Measurements from ENCODE around the gene CACNA1B.

The CACNA1B gene

DNA sequence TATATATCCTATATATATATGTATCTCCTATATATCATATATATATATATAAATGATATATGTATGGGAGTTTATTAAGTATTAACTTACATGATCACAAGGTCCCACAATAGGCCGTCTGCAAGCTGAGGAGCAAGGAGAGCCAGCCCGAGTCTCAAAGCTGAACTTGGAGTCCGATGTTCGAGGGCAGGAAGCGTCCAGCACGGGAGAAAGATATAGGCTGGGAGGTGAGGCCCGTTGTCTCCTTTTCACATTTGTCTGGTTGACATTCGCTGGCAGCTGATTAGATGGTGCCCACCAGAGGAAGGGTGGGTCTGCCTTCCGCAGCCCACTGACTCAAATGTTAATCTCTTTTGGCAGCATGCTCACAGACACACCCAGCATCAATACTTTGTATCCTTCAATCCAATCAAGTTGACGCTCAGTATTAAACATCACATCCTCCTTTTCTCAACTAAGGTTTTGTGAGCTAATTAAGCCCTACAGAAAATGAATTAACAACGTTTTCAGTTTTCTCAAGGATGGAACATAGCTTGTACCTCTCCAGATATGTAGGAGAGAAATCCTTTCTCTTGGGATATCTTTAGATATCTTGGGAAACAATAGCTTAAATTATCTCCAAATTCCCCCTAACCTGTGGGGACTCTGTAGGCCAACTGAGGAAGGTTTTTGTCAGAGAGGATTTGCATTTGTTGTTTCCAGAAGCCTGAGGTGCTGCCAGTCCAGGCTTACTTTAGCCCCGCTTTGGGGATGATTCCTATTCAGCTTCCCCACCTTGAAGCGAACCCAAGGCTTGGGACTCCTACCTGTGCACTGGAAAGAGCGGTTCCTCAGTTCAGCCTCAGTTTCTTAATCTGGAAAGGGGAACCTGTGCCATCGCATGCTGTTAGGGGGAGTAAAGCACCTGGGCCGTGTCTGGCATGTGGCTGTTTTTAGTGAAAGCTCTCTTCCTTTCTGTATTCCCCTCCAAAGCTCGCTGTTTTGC is 163.2 kb downstream of the CACNA1B start:
- DNase-seq (ENCODE audit: low read depth in 2 of 2), result no peak

DNA sequence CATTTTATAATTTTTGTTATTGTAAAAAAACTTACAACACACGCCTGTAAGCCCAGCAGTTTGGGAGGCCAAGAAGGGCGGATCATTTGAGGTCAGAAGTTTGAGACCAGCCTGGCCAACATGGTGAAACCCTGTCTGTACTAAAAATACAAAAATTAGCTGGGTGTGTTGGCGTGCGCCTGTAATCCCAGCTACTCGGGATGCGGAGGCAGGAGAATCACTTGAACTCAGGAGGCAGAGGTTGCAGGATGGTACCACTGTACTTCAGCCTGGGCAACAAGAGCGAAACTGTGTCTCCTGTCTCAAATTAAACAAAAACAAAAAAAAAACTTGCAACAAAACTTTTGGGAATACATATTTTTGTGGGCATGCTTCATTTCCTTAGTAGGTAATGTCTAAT is 164.6 kb downstream of the CACNA1B start:
- no peak for DNase-seq (ENCODE audit: low read depth in 2 of 2)

DNA sequence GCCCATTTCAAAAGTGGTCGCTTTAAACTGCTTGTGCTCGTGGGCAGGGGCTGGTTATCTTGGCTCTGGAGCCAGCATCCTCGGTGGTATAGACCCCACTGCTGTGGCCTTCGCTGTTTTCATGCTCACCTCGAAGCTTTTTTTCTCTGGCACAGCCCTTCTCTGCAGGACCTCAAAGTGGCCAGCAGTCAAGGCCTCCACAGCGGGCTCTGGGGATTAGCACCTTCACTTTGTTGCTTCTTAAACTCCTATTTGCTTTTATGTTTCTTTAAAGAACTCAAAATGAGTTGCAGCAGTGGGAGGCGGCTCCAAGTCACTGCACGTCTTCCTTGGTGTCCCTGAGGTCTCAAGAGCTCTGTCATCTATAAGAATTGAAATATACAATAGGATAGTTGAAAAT is 165.1 kb downstream of the CACNA1B start:
- DNase-seq (ENCODE audit: low read depth in 2 of 2), result no peak

DNA sequence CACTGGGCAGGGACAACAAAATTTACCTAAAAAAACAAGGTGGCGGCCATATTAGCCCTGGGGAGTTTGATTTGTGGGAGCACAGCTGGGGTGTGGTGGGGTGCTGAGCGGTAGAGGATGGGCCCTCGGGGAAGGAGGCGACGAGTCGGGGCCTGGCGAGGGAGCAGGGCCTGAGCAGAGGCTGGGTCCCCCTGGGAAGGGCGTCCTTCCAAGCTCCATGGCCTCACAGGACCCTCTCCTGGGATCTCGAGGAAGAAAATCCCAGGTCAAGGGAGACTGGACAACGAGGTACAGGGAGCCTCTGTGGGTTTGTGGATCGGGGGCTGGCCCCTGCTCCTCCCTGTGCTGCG is 165.5 kb downstream of the CACNA1B start:
- DNase-seq (ENCODE audit: low read depth in 2 of 2), result no peak

DNA sequence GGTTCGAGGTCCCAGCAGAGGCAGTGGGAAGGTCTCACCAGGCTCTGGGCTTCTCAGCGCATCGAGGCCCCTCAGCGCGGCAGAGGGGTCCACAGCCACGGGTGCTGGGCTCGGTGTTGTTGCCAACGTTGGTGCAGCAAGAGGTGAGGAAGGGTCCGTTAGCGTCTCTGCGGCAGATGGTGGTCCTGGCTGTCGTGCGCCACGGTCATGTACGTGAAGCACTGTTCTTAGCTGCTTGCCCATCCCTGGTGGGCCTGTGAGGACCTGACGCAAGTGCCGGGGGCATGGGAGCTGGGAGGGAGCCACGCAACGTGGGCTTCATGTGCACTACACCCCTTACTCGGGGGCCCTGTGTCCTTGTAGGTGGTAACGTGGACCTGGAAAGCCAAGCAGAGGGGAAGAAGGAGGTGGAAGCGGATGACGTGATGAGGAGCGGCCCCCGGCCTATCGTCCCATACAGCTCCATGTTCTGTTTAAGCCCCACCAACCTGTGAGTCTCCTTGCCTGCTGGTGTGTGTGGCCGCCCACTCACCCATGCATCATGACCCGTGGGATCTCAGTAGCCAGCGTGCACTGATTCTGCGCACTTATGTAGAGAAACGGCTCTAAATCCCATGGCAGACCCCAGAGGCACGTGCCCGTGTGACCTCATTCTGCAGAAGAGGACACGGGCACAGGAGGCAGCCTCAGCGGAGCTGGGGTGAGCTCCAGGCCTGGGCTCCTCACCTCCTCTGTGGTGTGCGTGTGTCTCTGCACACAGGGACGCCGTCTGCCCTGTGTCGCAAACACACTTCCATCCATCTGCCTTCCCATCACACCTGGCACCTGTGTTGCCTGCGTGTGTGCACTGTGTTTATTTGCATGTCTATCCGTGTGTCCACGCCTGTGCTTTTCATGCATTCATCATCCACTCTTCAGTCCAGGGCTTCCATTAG is 166.1 kb downstream of the CACNA1B start:
- DNase-seq (ENCODE audit: low read depth in 2 of 2), result no peak

DNA sequence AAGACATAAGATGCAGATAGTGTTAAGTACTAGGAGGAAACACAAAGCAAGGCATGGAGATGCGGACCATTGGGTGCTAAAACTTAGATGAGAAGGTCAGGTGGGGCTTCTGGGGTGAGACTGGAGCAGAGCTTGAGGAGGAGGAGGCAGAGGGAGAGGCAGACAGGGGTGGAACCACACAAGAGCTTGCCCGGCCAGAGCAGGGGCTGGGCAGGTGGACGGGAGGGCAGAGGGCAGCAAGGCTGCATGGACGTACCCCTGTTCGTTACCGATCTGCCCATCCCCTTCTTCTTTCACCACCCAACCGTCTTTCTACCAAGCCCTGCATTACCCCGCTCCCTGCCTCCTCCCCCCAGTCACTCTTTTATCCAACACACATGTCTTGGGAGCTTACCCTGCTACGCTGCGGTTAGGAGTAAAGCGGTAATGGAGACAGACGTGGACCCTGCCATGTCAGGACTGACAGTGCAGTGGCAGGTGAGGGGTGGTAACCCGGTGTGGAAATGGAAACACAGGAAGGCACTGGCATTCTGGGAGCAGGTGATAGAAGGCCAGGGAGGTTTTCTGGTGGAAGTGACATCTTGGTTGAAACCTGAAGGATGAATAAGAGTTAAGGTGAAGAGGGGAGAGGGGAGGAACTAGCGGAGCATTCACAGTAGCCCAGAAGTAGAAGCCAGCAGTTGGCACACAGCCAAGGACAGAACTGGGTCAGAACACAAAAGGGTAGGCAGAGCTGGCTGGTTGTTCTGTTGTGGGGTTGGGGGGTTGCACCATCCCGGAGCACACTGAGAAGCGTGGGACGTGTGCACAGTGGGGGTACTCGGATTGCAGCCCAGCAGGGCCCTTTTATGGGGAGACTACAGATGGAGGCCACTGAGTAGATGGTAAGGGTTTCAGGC is 167.2 kb downstream of the CACNA1B start:
- no peak for DNase-seq (ENCODE audit: low read depth in 2 of 2)

DNA sequence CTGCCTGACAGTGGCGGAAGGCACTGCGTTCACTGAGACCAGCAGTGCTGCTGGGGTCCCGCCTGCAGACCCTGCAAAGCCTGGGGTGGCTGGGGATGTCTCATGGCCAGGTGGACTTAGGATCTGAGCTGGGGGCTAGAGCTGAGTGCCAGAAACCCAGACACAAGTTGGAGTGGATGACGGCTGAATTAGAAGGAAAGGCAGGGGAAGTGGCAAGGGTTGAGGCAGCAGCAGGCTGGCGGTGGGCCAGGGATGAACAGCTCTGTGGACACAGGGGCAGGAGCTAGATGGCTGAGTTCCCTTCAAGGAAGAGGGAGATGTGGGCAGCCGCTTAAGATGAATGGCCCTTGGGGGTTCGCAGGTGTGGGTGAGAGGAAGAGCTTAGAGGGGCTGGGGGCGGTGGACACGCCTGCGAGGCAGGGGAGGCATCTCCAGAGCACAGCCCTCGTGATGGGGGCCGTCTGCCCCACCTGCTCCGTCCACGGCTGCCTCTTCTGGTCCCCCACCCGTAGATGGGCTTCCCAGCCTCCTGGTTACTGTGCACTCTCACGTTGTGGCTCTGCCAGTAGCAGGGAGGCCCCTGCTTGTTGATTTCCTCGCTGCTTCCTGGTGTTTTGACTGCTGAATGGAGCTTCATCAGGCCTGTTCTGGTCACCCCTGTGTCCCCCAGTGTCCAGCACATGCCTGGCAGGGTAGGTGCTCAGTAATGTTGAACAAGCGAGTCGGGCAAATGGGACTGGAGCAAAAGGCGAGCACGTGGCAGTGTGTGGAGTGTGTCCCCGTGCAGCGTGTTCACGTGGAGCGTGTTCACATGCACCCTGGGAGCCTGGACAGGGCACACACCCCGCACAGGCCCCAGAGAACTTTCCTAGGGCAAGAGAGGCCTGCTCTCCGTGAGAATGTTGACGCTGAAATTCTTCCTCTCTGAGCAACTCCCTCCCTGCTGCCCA is 168.2 kb downstream of the CACNA1B start:
- DNase-seq (ENCODE audit: low read depth in 2 of 2), result no peak

DNA sequence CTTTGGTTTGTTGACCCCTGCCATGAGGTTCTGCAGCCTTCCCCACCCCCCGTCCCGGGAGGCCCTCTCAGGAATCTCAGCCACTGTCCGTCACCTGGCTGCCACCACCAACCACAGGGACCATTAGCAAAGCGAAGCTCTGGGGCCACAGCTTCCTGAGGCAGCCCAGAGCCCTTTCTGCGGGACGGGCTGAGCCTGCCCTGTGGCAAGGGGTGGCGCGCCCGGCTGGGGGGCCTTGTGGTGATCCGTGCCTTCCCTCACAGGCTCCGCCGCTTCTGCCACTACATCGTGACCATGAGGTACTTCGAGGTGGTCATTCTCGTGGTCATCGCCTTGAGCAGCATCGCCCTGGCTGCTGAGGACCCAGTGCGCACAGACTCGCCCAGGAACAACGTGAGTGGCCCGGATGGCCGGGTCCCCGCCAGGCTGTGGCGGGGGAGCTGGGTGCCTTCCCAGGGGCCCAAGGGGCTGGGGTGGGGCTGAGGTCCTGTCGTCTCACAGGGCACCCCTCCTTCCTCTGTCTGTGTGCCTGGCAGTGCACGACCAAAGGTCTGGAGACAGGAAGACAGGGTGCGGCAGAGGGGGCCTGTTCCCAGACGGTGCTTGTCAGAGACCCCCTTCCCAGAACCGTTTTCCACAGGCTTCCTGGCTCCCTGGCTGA is 169.2 kb downstream of the CACNA1B start:
- DNase-seq (ENCODE audit: low read depth in 2 of 2), result no peak

DNA sequence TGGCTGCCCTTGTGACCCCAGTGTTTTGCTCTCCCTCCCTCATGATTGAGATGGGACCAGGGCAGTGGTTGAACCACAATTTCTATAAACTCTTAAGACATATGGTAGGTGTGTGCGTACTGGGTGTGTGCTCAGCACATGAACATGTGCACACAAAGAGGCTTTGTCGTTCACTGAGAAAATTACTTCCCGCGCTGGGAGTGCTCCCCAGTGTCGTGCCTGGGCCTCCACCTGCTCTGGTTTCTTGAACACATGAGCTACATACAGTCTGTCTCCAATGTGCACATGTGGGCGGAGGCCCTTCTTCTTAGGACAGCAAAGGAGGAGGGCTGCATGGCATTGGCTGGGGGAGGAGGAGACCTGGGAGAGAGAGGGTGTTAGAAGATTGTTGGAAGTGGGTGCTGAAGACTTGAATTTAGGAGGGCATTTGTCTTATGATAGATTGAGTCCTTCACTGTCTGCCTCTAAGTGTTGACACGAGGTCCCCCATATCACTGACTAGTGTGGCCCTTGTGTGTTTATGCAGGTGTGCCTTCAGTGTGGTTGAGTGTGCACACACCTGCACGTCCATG is 170.0 kb downstream of the CACNA1B start:
- DNase-seq (ENCODE audit: low read depth in 2 of 2), result no peak

DNA sequence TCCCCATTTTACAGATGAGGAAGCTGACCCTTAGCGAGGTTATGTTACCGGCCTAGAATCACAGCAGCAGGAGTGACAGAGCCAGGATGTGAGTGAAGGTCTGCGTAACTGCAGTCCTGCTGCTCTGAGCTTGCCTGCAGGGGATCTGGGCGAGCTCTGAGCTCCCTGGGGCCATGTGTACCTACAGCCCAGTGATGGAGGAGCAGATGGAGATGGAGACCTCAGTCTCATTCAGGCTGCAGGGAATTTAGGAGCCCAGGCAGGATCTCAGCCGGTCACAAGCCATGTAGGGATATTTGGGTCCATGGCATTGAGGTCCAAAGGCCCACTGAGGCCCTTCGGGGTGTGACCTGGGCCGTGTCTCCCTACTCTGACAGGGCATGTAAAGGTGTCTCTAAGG is 170.6 kb downstream of the CACNA1B start:
- no peak for DNase-seq (ENCODE audit: low read depth in 2 of 2)

DNA sequence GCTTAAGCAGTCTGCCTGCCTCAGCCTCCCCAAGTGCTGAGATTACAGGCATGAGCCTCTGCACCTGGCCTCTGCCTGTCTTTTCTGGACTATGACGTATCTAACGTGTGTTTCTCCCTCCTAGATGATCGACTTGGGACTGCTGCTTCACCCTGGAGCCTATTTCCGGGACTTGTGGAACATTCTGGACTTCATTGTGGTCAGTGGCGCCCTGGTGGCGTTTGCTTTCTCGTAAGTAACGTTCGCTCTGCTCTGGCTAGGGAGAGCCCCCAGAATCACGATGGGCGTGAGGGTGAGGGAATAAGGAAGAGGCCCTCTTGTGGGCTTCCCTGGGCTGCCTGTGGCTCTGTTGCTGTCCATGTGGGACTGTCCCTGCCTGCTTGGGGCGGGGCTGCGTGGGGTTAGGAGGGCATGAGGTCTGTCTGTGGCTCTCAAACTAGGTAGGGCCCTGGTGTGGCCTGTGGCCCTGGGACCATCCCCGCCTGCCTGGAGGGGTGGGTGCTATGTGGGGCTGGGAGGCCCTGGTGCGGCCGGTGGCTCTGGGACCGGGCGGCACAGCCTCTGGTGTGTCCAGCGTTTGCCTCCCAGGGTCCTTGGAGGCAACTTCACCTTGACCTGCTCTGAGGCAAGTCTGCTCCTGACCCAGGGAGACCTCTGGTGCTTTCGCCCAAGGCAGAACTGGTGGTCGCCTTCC is 171.7 kb downstream of the CACNA1B start:
- DNase-seq (ENCODE audit: low read depth in 2 of 2), result no peak

DNA sequence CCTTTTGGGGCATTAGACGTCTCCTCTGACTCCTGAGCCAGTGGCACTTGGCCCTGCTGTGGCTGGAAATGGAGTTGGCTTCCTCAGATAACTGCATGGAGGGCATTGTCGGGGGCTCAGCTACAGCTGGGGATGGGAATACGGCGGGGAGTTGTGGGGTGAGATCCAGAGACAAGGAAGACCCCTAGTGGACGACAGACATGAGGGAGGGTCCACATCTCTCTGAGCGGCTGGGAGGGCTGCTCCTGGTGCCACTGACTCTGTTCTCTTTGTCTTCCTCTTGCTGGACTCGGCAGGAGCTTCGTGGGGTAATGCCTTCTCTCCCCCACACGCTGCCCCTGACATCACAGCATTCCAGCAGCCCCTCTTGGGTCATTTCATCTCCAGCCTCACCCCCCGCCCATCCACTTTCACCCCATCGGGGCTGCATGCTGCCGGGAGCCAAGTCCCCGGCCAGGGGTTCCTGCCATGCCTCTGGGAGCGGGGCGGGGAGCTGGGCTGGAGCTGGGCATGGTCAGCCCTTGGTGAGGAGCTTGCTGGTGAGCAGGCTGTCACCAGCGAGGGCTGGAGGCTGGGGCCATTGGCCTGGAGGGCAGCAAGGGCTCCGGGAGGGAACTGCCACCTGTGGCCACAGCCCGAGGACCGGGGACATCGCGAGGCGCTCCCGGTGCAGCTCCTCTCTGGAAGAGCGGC is 172.3 kb downstream of the CACNA1B start:
- no peak for DNase-seq (ENCODE audit: low read depth in 2 of 2)

DNA sequence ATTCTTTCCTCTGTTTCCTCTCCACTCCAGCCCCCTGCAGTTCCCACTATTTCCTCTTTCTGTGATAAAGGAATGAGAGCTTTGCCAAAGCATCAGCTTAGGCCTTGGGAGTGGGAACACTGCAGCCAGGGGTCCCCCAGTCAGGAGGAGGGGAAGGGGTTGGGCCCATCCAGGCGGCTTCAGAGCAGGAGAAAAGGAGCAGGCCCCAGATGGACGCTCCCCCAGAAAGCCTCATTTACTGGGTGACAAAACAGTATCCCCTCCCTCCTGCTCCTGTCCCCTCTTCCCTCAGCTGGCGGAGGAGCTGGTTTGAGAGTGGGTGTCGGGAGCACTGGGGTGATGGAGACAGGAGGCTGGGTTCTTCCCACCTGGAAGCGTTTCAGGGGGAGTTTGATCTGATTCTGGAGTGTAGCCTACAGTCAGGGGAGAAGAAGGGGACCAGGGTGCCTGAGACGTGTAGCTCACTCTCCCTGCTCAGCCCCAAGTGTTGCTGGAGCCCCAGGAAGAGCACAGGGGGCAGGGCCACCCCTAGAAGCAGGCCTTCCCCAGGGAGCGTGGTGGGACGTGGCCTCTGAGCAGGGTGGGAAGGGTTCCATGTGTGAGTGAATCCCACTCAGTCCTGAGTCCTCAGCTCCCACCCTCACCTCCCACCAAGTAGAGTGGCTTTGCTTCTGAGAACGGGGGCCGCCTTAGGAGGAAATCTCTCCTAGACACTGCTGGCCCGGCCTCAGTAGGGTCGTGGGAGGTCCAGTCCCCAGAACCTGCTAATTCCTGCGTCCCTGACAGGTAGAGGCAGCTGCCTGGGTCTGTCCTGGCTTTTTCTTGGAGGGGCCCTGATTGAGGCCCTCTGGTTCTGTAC is 173.1 kb downstream of the CACNA1B start:
- DNase-seq (ENCODE audit: low read depth in 2 of 2), result no peak

DNA sequence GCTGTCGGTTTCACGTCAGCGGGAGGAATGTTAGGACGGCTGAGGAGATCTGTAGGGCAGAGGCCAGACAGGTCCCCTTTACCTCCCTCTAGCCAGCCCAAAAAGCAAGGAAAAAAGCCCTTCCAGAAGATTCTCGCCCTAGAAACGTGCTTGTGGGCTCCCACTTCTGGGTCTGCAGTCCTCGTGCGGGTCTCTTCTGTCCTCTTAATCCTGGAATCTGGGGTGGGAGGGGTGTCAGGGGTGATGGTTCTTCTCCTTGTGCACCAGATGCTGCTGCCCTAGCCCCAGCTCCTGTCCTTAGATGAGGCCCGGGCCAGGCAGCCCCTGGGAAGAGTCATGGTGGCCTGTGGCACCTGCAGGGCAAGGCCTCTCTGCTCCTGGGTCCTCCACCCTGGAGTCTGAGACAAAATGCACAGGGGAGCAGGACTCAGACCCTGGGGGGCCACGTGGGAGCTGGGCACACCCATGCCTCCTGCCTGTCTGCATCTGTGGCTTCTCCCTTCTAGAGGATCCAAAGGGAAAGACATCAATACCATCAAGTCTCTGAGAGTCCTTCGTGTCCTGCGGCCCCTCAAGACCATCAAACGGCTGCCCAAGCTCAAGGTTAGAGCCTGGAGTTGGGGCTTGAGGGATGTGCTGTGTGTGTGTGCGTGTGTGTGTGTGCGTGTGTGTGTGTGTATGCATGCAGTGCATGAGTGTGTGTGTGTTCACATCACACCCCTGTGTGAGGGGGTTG is 174.2 kb downstream of the CACNA1B start:
- DNase-seq (ENCODE audit: low read depth in 2 of 2), result no peak

DNA sequence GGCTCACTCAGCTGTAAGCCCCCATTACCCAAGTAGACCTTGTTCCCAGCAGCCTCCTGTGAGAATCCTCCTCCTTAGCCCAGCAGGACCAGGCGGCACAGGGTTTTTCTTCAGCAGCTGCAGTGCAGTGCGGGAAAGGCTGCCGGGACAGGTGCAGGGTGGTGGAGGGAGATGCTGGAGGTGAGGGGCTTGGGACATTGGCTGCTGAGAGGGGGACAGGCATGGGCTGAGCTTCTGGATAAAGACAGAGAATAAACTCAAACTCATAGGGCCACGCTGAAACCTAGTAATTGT is 174.7 kb downstream of the CACNA1B start:
- no peak for DNase-seq (ENCODE audit: low read depth in 2 of 2)

DNA sequence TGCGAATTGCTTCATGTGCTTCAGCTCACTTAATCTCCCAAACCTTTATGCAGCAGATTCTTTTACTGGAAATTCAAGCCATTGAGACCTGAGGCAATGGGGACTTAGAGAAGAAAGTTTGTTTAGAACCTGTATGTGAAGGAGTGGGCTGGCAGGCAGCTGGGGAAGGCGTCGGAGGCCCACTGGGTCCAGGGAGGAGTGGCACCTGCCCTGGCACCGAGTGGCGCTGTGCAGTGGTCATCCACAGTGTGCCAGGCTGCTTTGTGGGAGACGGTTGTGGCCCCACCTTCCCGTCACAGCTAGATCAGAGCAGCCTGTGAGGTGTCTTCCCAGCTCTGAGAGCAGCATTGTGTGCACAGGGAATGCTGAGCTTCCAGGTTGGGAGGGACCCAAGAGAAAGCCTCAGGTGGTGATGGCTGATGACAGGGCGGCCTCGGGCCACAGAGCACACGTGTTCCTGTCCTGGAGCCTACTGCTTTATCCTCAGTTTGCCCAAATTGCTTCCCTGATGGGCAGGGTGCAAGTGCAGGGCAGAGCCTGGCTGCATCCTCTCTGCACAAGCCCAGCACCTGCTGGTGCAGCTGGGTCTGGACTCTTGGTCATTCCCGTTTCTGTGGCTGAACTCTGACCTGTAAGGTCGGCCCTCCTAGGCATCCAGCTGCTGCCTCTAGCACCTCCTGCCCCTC is 175.2 kb downstream of the CACNA1B start:
- no peak for DNase-seq (ENCODE audit: low read depth in 2 of 2)

All from fibroblast of skin of left quadriceps (primary cell).